ENCODE measurements around the gene MACF1.
"Not testable (repeated sequence)": the region's sequence is repeated elsewhere in the genome, so short reads cannot be mapped to it uniquely, and the experiment has no call there.

MACF1 gene, protein sequence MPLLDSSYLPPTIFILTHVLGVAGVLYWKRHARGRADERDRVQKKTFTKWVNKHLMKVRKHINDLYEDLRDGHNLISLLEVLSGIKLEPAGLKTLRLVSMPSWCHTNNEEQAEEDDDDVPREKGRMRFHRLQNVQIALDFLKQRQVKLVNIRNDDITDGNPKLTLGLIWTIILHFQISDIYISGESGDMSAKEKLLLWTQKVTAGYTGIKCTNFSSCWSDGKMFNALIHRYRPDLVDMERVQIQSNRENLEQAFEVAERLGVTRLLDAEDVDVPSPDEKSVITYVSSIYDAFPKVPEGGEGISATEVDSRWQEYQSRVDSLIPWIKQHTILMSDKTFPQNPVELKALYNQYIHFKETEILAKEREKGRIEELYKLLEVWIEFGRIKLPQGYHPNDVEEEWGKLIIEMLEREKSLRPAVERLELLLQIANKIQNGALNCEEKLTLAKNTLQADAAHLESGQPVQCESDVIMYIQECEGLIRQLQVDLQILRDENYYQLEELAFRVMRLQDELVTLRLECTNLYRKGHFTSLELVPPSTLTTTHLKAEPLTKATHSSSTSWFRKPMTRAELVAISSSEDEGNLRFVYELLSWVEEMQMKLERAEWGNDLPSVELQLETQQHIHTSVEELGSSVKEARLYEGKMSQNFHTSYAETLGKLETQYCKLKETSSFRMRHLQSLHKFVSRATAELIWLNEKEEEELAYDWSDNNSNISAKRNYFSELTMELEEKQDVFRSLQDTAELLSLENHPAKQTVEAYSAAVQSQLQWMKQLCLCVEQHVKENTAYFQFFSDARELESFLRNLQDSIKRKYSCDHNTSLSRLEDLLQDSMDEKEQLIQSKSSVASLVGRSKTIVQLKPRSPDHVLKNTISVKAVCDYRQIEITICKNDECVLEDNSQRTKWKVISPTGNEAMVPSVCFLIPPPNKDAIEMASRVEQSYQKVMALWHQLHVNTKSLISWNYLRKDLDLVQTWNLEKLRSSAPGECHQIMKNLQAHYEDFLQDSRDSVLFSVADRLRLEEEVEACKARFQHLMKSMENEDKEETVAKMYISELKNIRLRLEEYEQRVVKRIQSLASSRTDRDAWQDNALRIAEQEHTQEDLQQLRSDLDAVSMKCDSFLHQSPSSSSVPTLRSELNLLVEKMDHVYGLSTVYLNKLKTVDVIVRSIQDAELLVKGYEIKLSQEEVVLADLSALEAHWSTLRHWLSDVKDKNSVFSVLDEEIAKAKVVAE (N-terminal part only)

DNA sequence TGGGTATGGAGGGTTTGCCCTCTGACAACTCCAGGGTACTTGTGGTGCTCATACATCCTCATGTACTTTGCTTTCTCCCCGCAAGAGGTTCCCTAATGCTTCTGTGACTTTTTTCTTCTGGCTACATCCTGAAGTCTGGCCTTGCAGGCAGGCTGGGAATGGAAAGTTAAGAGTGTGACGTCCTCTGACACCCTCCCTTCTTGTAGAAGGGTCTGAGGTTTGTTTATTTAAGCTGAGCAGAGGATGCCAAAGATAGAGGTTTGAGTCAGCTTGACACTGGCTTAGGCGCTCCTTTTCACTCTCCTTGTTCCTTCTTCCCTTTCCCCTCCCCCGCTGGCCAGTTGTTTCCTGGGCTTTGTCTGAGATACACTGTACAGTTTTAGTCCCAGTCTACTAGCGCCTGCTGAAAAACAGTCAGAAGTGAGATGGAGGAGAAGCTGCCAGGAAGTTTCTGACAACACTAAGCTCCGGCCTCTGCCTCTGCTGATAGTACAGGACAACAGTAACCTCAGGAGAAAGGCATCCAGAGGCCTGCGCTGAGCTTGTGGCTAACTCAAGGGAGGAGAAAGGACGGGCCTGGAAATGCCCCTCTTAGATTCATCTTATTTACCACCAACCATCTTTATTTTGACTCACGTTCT lies at the start of gene MACF1:
MACF1 (plus strand) TSS at position 255 of the 641 bp plus-strand sequence; CDS start at position 583, 328 bp downstream.
- no peak for DNase-seq (ENCODE audit: low read depth in 2 of 2)

DNA sequence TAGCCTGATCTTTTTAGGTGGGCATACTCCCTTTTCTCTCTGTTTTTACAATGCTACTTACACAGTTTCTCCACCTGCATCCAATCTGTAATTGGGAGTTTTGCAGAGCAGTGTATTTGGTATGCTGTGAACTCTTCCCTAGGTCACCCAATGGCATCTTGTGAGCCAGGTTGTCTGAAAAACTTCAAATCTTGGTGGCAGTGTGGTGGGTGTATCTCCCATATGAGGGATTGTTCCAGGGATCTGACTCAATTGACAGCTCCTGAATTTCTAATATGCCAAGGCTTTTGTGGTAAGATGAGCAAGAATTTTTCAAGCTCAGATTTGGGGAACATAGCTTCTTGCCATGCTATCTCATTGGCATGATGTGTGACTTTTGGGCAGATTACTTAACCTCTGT lies 47.2 kb upstream of the MACF1 start:
- no peak for DNase-seq (ENCODE audit: low read depth in 2 of 2)

- DNase-seq (ENCODE audit: low read depth in 2 of 2) = no peak
Observed at GRCh38 chr1:39158327-39159086, 46.0 kb upstream of the MACF1 start.

GRCh38 chr1:39159224-39160036 lies 45.1 kb upstream of the MACF1 start:
- DNase-seq (ENCODE audit: low read depth in 2 of 2) = no peak

- no peak for DNase-seq (ENCODE audit: low read depth in 2 of 2)
Observed at GRCh38 chr1:39160703-39161102, 43.8 kb upstream of the MACF1 start.

GRCh38 chr1:39161811-39162210 lies 42.7 kb upstream of the MACF1 start:
- DNase-seq (ENCODE audit: low read depth in 2 of 2) = not testable (repeated sequence)

DNA sequence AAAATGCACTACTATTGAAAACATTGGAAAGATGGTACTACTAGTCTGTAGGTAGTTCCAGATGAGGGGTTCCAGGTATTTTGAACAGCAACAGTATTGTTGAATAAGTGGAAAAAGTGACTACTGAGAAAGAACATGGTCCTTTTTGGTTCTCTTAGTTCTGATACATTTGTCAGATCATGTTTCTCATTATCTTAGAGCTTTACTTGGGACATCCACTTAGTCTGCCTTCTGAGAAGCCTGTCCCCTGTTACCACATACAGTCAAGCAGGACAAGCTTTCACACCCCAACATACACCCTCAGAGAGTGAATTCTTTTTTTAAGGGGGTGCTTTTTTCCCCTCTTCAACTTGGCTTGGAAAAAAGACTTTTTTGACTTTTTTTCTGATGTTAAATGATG lies 41.0 kb upstream of the MACF1 start:
- no peak for DNase-seq (ENCODE audit: low read depth in 2 of 2)

DNA sequence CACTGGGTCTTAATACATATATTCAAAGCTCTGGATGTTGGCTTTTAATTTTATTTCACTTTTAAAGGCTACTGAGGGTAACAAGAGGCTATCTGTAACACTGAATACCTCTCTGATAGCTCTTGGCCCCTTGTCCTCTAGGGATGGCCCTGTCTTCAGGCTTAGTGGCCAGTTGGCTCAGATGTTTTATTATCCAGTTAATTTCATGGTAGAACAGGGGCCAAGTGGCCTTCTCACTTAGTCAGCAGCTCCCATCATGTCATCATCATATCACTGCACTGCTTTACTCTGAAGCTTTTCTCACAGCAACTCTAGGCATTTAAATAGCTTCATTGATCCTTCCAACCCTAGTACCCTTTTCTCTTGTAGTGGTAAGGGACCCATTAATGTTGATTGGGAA lies 40.2 kb upstream of the MACF1 start:
- DNase-seq (ENCODE audit: low read depth in 2 of 2) = no peak

- no peak for DNase-seq (ENCODE audit: low read depth in 2 of 2)
Observed at GRCh38 chr1:39165049-39165448, 39.4 kb upstream of the MACF1 start.

GRCh38 chr1:39165488-39165887 lies 39.0 kb upstream of the MACF1 start:
- DNase-seq (ENCODE audit: low read depth in 2 of 2) = no peak

GRCh38 chr1:39167632-39168209 lies 36.8 kb upstream of the MACF1 start:
- DNase-seq (ENCODE audit: low read depth in 2 of 2) = no peak

DNA sequence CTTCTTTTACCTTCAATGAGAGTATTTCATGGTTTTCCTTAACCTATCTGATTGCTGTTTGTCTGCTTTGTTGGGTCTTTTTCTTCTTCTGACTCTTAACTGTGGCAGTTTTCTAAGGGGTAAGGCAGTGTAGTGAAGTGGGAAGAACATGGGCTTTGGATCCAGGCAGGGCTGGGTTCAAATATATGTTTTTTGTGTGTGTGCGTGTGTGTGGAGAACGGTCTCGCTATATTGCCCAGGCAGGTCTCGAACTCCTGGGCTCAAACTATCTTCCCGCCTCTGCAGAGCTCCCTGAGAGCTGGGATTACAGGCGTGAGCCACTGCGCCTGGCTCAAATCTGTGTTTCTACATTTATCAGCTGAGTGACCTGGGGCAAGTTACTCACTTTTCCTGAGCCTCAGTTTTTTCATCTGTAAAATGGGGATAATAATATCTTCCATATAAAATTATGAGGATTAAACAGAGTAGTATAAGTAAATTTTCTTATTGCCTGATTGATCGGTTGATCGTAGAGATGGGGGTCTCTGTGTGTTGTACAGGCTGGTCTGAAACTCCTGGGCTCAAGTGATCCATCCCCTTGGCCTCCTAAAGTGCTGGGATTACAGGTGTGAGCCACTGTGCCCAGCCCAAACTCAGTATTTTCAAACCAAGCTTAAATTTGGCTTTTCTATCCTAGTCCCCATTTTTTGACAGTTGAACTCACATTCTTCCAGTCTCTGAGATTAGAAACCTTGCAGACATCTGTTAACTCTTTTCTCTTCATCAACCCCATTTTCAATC lies 36.0 kb upstream of the MACF1 start:
- DNase-seq (ENCODE audit: low read depth in 2 of 2) = no peak

DNA sequence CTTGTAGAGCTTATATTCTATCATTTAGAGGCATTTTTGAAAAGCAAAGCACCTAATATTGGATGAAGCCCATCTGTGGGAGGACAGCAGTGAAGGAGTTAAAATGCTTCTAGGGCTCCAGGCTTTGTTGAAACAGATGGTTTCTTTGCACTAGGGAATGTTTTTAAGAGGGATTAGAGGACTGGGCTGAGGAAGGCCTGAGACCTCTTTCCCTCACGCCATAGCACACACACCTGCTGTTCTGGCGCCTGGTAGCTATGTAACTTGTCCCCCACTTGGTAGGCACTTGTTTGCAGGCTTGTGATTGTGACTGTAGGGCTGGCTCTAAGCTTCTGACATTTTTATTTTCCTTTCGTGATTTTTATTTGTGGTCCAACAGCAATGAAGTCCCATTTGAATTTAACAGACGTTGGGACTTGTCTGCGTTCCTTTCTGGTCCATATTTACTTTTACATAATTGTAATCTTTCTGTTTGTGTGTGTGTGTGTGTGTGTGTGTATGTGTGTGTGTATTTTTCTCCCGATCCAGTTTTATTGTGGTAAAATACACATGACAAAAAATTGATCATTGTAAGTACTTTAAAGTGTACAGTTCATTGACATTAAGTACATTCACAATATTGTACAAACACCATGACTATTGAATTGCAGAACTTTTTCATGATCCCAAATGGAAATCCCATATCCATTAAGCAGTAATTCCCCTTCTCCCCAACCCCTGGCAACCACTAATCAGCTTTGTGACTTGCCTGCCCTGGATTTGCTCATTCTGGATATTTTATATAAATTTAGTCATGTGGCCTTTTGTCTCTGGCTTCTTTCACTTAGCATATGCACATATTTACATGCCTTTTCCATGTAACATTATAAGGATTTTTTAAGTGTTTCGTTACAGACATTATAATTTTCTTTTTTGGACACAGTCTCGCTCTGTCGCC lies 33.5 kb upstream of the MACF1 start:
- DNase-seq (ENCODE audit: low read depth in 2 of 2) = no peak

- DNase-seq (ENCODE audit: low read depth in 2 of 2) = no peak
Observed at GRCh38 chr1:39173119-39173994, 31.1 kb upstream of the MACF1 start.

- DNase-seq (ENCODE audit: low read depth in 2 of 2) = no peak
Observed at GRCh38 chr1:39173995-39174380, 30.5 kb upstream of the MACF1 start.

- no peak for DNase-seq (ENCODE audit: low read depth in 2 of 2)
Observed at GRCh38 chr1:39174390-39175081, 30.0 kb upstream of the MACF1 start.

Measured in stimulated activated CD8-positive, alpha-beta memory T cell treated with anti-CD3 and anti-CD28 coated beads, Interleukin-7, amount 100 ng/mL, for 4 hours (primary cell).